ENCODE measurements around the gene MAB21L4.

DNA sequence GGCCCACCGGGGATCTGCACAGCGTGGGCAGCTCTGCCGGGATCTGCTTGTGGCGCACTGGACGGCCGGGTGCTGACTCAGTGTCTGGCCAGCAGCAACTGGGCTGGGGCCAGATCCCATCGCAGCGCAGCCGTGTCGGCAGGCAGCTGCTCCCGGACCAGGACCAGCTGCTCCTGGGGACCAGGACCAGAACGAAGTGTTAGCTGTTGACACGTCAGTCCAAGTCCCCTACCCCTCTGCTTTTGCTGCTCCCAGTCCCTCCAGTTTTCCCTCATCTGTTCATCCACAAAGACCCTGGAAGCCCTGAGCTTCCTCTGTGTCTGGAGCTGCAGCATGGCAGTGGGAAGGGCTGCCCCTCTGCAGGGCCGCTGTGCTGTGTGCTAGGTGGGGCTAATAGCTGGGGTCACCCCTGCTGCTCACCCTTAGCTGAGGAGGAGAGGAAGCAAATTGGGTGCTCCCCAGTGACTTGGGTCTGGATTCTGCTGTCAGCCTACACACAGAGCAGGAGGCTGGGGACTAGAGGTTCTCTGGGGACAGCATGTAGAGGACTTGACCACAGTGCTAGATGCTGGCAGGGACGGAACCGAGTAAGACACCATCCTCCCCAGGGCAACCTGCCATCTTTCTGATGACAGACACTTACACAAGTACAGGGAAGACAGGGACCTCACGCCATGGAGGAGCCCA, 59.0 kb downstream of the MAB21L4 start:
- TF ChIP-seq, protein P1, sequence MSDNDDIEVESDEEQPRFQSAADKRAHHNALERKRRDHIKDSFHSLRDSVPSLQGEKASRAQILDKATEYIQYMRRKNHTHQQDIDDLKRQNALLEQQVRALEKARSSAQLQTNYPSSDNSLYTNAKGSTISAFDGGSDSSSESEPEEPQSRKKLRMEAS (IDR thresholded peaks at IDR 0.05; ENCODE audit: insufficient read depth, insufficient read length) = no peak
- TF ChIP-seq, protein P2, sequence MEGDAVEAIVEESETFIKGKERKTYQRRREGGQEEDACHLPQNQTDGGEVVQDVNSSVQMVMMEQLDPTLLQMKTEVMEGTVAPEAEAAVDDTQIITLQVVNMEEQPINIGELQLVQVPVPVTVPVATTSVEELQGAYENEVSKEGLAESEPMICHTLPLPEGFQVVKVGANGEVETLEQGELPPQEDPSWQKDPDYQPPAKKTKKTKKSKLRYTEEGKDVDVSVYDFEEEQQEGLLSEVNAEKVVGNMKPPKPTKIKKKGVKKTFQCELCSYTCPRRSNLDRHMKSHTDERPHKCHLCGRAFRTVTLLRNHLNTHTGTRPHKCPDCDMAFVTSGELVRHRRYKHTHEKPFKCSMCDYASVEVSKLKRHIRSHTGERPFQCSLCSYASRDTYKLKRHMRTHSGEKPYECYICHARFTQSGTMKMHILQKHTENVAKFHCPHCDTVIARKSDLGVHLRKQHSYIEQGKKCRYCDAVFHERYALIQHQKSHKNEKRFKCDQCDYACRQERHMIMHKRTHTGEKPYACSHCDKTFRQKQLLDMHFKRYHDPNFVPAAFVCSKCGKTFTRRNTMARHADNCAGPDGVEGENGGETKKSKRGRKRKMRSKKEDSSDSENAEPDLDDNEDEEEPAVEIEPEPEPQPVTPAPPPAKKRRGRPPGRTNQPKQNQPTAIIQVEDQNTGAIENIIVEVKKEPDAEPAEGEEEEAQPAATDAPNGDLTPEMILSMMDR (IDR thresholded peaks at IDR 0.05; ENCODE audit: extremely low read depth in 1 of 2, insufficient read depth in 1 of 2, low read depth in 1 of 2, low read length in 2 of 2) = no peak
- TF ChIP-seq POLR2AphosphoS5 (IDR thresholded peaks at IDR 0.05; ENCODE audit: insufficient read depth, low read depth, low read length) = no peak

All from endothelial cell of umbilical vein (primary cell).